Muscle of leg (tissue), 11 donors: ENCODE measurements around the gene LTO1. TPM values are rescaled to one million over a fixed set of nuclear protein-coding genes. Genes with fewer than 3 reads are reported as not detected.
A peak's percentile ranks its signal among the peaks of the same experiment; 100 is the strongest.

Source experiments
- DNase-seq: peaks from one replicate; pipeline ENCODE4 v3.0.0; 2013
- H3K27ac ChIP-seq: one replicate; pipeline ENCODE4 v1.5.1; 2013; ENCODE audit warnings: mild to moderate bottlenecking, low read length, control low read depth
- H3K27me3 ChIP-seq: one replicate; pipeline ENCODE4 v1.6.1; 2013; ENCODE audit warnings: low read length; ENCODE audit not compliant: control insufficient read depth, insufficient read depth
- H3K36me3 ChIP-seq: one replicate; pipeline ENCODE4 v1.6.1; 2013; ENCODE audit warnings: low read length; ENCODE audit not compliant: control insufficient read depth, insufficient read depth
- H3K4me1 ChIP-seq: one replicate; pipeline ENCODE4 v1.6.1; 2013; ENCODE audit warnings: low read length; ENCODE audit not compliant: control insufficient read depth, insufficient read depth
- H3K4me3 ChIP-seq: one replicate; pipeline ENCODE4 v1.5.1; 2013; ENCODE audit warnings: low read length, control low read depth
- H3K9me3 ChIP-seq: replicated peaks from 2 replicates; pipeline ENCODE4 v1.6.1; 2013; ENCODE audit warnings: low read depth, low read length; ENCODE audit not compliant: control insufficient read depth
- WGBS: methylation state at CpG from one replicate; pipeline ENCODE4 v1.1.5; 2013; ENCODE audit warnings: missing lambda C conversion rate; ENCODE audit not compliant: insufficient coverage; 5-methylcytosine and 5-hydroxymethylcytosine counted together
- polyA plus RNA-seq, 8 donors: library from polyadenylated mRNA; unstranded; fragments of 120-200 nt; gene quantifications; one replicate each; pipeline versions ENCODE4 v1.2.1 to v1.2.3, GENCODE V29; 2013; ENCODE audit warnings: inconsistent platforms in 1 of 8, low replicate concordance in 1 of 8; ENCODE audit not compliant: insufficient read length in 8 of 8, insufficient read depth in 1 of 8
- total RNA-seq: library from RNA; stranded (reverse); fragments of 120-200 nt; gene quantifications from one replicate; pipeline ENCODE4 v1.2.4, GENCODE V29; 2013

LTO1 gene
- total and polyA plus RNA-seq, 9 donors, result 12.2 to 22.2 (median 18.7) TPM

DNA sequence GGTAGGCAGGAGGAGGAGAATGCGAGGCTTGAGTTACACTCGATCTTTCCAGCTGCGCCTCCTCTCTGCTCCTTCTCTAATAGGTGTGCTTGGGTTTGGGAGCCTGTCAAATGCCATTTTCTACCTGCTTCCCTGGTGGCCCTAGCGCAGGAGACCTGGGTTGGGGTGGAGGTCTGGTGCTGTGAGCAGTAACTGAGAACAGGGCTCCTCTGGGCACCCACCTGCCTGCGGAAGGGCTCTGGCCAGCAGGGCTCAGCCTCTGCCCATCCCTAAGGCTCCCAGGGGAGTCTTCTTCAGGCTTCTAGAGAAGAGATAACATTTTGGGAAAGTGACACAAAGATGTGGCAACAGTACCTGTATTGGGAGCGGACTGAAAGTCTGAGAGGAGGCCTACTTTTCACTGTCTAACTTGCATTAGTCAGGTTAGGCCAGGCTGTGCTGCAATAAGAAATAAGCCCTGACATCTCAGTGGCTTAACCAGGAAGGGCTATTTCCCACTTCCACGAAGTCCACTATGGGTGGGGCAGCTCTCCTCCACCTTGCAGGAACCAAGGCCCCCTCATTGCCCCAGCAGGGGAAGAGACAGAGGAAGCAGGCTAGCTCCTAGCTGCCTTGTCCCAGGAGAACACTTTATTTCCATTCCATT, 7.7 kb upstream of the LTO1 start:
- Histone ChIP-seq H3K4me3 (no peak overlapping the region), H3K27ac (no peak overlapping the region), H3K36me3 (no peaks in the 10 kb centered on the region), H3K9me3 (no peaks in the 10 kb centered on the region), H3K27me3 (peaks cover 12% of the 10 kb centered on the region), H3K4me1 (peaks cover 5% of the 10 kb centered on the region)
- 36% methylated on average over 4 of the region's 7 CpGs for WGBS
- no peak for DNase-seq

DNA sequence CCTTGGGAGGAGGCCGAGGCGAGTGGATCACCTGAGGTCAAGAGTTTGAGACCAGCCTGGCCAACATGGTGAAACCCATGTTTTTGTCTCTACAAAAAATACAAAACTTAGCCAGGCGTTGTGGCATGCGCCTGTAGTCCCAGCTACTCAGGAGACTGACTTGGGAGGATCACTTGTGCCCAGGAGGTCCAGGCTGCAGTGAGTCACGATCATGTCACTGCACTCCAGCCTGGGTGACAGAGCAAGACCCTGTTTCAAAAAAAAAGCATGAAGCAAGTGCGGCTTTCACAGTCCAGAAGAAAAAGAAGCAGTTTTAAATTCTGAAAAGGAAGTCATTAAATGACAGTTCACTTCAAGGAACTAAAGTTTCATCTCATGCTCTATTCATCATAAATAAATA, 7.1 kb upstream of the LTO1 start:
- H3K36me3 ChIP-seq, result no peaks in the 10 kb centered on the region
- H3K4me3 ChIP-seq, result no peak overlapping the region
- H3K4me1 ChIP-seq, result peaks cover 5% of the 10 kb centered on the region
- DNase-seq, result no peak
- H3K27ac ChIP-seq, result no peak overlapping the region
- 84% methylated on average over 5 of the region's 6 CpGs for WGBS
- no peaks in the 10 kb centered on the region for H3K9me3 ChIP-seq
- H3K27me3 ChIP-seq, result peaks cover 11% of the 10 kb centered on the region

DNA sequence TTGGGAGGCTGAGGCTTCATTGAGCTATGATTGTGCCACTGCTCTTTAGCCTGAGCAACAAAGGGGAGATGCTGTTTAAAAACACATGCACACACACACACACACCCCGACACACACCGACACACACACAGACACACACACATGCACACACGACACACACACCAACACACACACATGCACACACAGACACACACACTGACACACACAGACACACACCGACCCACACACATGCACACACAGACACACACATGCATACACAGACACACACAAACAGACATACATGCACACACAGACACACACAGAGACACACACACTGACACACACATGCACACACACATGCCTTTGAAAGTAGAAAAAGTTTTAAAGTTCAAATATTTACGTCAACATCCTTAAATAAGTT, 5.5 kb upstream of the LTO1 start:
- Histone ChIP-seq H3K27me3 (peaks cover 5% of the 10 kb centered on the region), H3K4me3 (no peak overlapping the region), H3K9me3 (no peaks in the 10 kb centered on the region), H3K36me3 (no peaks in the 10 kb centered on the region), H3K4me1 (peaks cover 2% of the 10 kb centered on the region), H3K27ac (no peak overlapping the region)
- 83% methylated on average over 3 of the region's 5 CpGs for WGBS
- no peak for DNase-seq

DNA sequence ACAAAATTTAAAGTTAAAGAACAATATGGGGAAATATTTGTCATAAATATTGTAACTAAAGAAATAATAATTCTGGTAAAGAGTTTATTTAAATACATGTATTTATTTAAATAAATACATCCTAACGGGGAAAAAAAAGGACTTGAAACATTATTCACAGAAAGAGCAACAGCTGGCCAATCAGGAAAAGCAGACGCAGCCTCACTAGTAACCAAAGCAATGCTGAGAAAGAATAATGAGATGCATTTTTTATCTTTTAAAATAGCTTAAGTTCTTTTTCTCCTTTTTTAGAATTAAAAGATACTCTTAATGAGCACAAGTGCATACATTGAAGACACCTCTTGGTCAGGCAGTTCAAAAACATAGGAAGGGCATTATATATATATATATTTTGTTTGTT, 2.6 kb upstream of the LTO1 start:
- no peak overlapping the region for H3K4me3 ChIP-seq
- H3K9me3 ChIP-seq, result no peaks in the 10 kb centered on the region
- no peak overlapping the region for H3K27ac ChIP-seq
- H3K4me1 ChIP-seq, result peaks cover 11% of the 10 kb centered on the region
- no CpG with 5 or more reads among the region's 2 CpGs for WGBS
- H3K36me3 ChIP-seq, result peaks cover 5% of the 10 kb centered on the region
- DNase-seq, result no peak
- H3K27me3 ChIP-seq, result peaks cover 2% of the 10 kb centered on the region

DNA sequence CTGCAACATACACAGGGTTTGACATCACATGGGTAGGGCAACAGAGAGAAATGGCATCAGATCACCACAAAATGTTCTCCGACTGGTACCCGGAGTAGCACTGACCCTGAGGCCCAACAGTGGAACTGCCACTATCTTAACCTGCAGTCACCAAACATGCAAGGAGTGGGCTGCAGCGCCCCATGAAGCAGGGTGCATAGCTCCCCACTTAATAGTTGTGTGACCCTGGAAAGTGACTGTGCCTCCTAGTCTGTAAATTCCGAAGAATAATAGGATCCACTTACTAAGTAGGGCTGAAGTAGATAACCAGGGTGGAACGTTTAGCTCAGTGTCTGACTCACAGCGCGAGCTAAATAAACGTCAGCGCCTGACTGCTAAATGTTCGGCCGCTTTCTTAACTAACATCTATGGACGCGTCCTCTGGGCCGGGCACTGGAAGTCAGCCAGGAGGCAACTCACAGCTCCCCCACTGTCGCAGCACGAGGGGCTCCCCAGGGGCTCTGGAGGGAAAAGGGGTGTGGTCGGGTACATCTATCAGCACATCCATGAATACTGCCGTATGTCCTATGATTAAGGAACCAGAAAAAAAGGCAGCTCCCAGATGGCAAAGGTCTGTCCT, 777 bp downstream of the LTO1 start:
- Histone ChIP-seq H3K27me3 (peaks cover 2% of the 10 kb centered on the region), H3K27ac (peak overlapping the region; percentile 13), H3K9me3 (no peaks in the 10 kb centered on the region), H3K4me1 (peaks cover 19% of the 10 kb centered on the region), H3K36me3 (peaks cover 32% of the 10 kb centered on the region), H3K4me3 (peak overlapping the region; percentile 93)
- WGBS, result 30% methylated on average over 12 of the region's 18 CpGs
- no peak for DNase-seq

DNA sequence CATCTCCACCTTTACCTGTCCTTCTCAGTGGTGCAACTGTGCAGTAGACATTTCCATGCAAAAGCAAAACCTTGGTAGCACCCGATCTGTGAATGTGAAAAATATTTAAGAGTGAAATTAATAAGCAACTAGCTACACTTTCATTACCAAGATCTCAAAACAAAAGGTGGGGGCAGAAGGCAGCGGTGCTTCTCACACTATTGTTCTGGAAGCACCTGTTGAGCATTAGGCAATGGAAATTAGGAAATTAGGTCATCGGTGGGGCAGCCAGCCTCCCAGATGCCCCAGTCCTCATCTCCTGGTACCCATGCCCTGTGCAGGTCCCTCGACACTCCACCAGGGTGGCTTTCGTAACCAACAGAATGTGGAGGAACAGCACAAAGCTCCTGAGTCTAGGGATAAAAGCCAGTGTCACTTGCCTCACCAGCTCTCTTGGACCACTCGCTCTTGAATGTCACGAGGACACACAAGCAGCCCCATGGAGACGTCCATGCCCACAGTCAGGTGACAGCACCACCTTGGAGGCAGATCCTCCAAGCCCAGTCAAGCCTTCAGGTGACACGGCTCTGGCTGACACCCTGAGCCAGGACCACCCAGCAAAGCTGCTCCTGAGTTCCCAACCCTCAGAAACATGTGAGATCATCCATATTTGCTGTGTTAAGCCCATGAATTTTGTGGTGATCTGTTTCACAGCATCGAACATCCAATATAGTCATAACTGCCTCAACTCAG, 3.3 kb downstream of the LTO1 start:
- DNase-seq, result no peak
- Histone ChIP-seq H3K4me1 (peaks cover 19% of the 10 kb centered on the region), H3K4me3 (no peak overlapping the region), H3K36me3 (peaks cover 49% of the 10 kb centered on the region), H3K27me3 (peaks cover 1% of the 10 kb centered on the region), H3K27ac (no peak overlapping the region), H3K9me3 (no peaks in the 10 kb centered on the region)
- WGBS, result 86% methylated on average over 6 of the region's 10 CpGs

DNA sequence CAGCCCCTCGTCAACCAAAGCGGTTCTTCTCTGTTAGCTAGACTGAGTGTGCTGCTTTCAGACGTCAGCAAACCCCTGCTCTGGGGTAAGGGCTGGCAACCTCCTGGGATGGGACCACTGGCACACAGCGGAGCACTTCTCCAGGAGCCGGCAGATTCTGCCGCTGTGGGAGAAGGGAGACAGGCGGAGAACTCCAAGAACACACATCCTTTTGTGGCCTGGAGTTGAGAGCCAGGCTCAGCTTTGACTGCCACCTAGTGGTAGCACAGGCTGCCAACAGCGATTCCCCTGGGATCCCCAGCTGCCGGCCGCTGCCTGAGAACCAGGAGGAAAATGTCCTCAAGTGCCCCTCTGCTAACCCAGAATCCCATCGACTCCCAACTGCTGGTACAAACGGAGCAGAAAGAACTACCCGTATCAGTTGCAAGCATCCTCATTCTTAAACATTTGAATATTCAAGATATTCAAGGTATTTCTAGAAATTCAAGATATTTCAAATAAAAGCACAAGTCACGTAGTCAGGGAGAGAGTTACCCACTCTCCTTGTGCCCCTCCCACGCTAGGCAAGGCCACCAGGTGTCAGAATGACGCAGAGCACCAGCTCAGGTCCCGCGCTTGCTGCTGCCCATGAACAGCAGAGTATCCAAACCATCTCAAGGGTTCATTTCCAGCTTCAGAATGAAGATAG, 4.9 kb downstream of the LTO1 start:
- Histone ChIP-seq H3K4me1 (peaks cover 17% of the 10 kb centered on the region), H3K27ac (peak overlapping the region; percentile 13), H3K9me3 (no peaks in the 10 kb centered on the region), H3K4me3 (no peak overlapping the region), H3K27me3 (no peaks in the 10 kb centered on the region), H3K36me3 (peaks cover 63% of the 10 kb centered on the region)
- DNase-seq, result peak; percentile 90
- WGBS, result 35% methylated on average over 8 of the region's 18 CpGs

DNA sequence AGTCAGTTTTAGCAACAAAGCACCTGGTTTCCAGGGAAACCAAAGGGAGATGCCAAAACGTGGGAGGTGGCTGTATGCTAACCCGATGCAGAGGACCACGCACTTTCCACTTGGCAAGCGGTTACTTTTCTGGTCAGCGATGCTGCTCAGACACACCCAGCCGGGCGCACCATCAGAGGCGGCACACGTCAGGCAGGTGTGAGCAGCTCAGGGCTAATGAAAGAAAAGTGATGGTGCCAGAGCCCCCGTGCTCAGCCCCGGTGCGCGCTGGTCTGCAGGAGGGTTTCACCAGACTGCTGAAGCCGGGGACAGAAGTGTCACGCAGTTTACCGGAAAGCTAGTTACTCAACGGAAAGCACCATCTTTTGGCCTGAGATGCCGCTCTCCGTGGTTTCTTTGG, 5.7 kb downstream of the LTO1 start:
- Histone ChIP-seq H3K4me3 (no peak overlapping the region), H3K27ac (no peak overlapping the region), H3K27me3 (no peaks in the 10 kb centered on the region), H3K4me1 (peaks cover 15% of the 10 kb centered on the region), H3K36me3 (peaks cover 66% of the 10 kb centered on the region), H3K9me3 (no peaks in the 10 kb centered on the region)
- 91% methylated on average over 19 of the region's 19 CpGs for WGBS
- no peak for DNase-seq

DNA sequence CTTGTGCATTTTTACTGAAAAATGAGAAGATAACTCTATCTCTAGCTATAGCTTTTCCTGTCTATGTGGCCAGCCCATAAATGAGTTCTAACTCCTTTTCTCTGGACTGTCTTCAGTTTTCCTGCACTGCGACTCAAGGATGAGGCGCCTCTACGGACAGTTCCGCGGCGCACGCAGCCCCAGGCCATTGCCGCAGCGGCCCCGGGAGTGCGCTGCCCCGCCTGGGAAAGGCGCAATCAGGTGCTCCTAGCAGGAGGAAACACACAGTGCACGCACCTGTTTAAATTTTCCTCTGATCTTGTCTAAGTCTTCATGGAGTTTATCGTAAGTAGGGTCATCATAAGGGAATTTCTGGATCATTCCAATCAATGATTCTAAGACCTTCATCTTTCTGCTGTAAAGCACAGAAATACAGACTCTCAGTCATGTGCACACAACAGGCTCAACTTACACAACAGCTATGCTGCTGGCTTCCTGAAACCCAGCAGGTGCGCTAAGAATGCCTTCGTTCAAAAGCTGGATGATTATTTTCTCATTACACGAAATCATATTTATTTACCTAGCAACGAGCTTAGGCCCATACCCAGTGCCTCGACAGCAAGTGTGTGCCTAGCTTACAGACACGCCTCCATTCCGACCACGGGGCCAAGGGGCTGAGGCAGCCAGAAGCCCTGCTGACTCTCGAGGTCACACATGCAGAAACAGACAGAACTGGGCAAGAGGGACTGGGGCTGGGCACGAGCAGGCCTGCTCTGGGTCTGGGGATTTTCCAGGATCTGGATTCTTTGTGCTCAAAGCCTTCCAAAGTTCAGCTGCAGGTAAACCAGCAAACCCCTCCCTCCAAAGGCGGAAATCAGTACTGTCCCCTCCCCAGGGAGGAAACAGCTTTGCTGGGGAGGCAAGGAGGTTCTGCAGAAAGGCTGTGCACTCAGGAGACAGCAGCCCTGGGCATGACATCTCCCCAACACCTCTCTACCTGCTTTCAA, 7.2 kb downstream of the LTO1 start:
- DNase-seq, result no peak
- no peak overlapping the region for H3K4me3 ChIP-seq
- peaks cover 76% of the 10 kb centered on the region for H3K36me3 ChIP-seq
- H3K4me1 ChIP-seq, result peaks cover 8% of the 10 kb centered on the region
- WGBS, result 89% methylated on average over 23 of the region's 26 CpGs
- H3K27ac ChIP-seq, result no peak overlapping the region
- H3K27me3 ChIP-seq, result no peaks in the 10 kb centered on the region
- H3K9me3 ChIP-seq, result no peaks in the 10 kb centered on the region
